CD4-positive, alpha-beta memory T cell (primary cell): Measurements from ENCODE around the gene FOXC1. TPM values are rescaled to one million over a fixed set of nuclear protein-coding genes. Genes with fewer than 3 reads are reported as not detected.

Experiments used
- CTCF ChIA-PET: fragments of 350-600 bp; sonication (Branson Sonifier 250); formaldehyde crosslinking; loops from one replicate; lab custom pipeline; 2021; ENCODE audit warnings: inconsistent platforms; ENCODE audit not compliant: partially characterized antibody; lab: Charles Lee
- POLR2A ChIA-PET: fragments of 350-600 bp; sonication (Branson Sonifier 250); formaldehyde crosslinking; loops from one replicate; lab custom pipeline; 2021; ENCODE audit not compliant: partially characterized antibody; lab: Charles Lee
- DNase-seq, 5 donors: peaks; one replicate each; pipeline versions ENCODE4 v3.0.0 to v3.0.0-alpha.2; 2020 to 2022; ENCODE audit warnings: mixed read lengths in 1 of 5
- H3K27ac ChIP-seq: one replicate; pipeline ENCODE4 v1.7.0; 2013; ENCODE audit warnings: low read depth, low read length
- H3K27me3 ChIP-seq: 2 replicates; pipeline ENCODE4 v1.7.0; 2013; ENCODE audit warnings: mild to moderate bottlenecking, low read length, moderate library complexity; ENCODE audit not compliant: insufficient read depth
- H3K36me3 ChIP-seq: 2 replicates; pipeline ENCODE4 v1.7.0; 2013; ENCODE audit warnings: mild to moderate bottlenecking, low read length, moderate library complexity; ENCODE audit not compliant: insufficient read depth
- H3K4me1 ChIP-seq: 2 replicates; pipeline ENCODE4 v1.7.0; 2013; ENCODE audit warnings: mild to moderate bottlenecking, low read length, moderate library complexity; ENCODE audit not compliant: insufficient read depth
- H3K4me3 ChIP-seq, 2 donors: one replicate each; pipeline ENCODE4 v1.7.0; 2013; ENCODE audit warnings: low read length in 2 of 2, mild to moderate bottlenecking in 1 of 2
- H3K9me3 ChIP-seq, 2 donors: one replicate each; pipeline ENCODE4 v1.7.0; 2013; ENCODE audit warnings: low read length in 2 of 2, control low read depth in 1 of 2; ENCODE audit not compliant: control insufficient read depth in 1 of 2
- H3K27ac Mint-ChIP-seq, 7 donors: one replicate each; pipeline ENCODE4 v1.8.0; 2020 to 2021; ENCODE audit warnings: mixed read lengths in 7 of 7, mild to moderate bottlenecking in 6 of 7, inconsistent platforms in 3 of 7, moderate library complexity in 3 of 7
- H3K27me3 Mint-ChIP-seq, 2 donors: one replicate each; pipeline ENCODE4 v1.8.0; 2020 to 2021; ENCODE audit warnings: mixed read lengths in 2 of 2
- H3K36me3 Mint-ChIP-seq, 2 donors: one replicate each; pipeline ENCODE4 v1.8.0; 2020 to 2021; ENCODE audit warnings: mixed read lengths in 2 of 2, inconsistent platforms in 1 of 2, mild to moderate bottlenecking in 1 of 2
- H3K4me1 Mint-ChIP-seq, 4 donors: one replicate each; pipeline ENCODE4 v1.8.0; 2020 to 2021; ENCODE audit warnings: mixed read lengths in 4 of 4, mild to moderate bottlenecking in 1 of 4
- H3K4me3 Mint-ChIP-seq, 8 donors: one replicate each; pipeline ENCODE4 v1.8.0; 2020 to 2021; ENCODE audit warnings: mixed read lengths in 8 of 8, mild to moderate bottlenecking in 7 of 8, moderate library complexity in 6 of 8, inconsistent platforms in 3 of 8
- H3K9me3 Mint-ChIP-seq, 8 donors: one replicate each; pipeline ENCODE4 v1.8.0; 2020 to 2021; ENCODE audit warnings: mixed read lengths in 8 of 8, mild to moderate bottlenecking in 5 of 8, inconsistent platforms in 3 of 8, moderate library complexity in 1 of 8
- intact Hi-C: fragments of 100-400 bp; cut with micrococcal nuclease; formaldehyde crosslinking; loops from one replicate; pipeline ENCODE4 v1.15.1; 2023
- polyA plus RNA-seq, 2 donors: library from polyadenylated mRNA; unstranded; fragments of 300-500 nt; fragmentation: Illumina TruSeq; gene quantifications; one replicate each; pipeline ENCODE4 v1.2.3, GENCODE V29; 2021
- total RNA-seq, 2 experiments: library from RNA; stranded (reverse); gene quantifications; one replicate each; pipeline ENCODE4 v1.2.3, GENCODE V29; 2021

The FOXC1 gene
- total and polyA plus RNA-seq, 4 experiments from 2014 or later = not detected

GRCh38 chr6:1607516-1608221 is 2.0 kb upstream of the FOXC1 start:
- peaks cover 0 to 4% of the 10 kb centered on the region in 2 donors for H3K36me3 Mint-ChIP-seq
- H3K36me3 ChIP-seq = no peaks in the 10 kb centered on the region
- no peak overlapping the region for H3K4me3 ChIP-seq
- H3K9me3 ChIP-seq = no peaks in the 10 kb centered on the region
- peaks cover 67% of the 10 kb centered on the region for H3K27me3 ChIP-seq
- peaks cover 26 to 61% (median 38%) of the 10 kb centered on the region in 4 donors for H3K4me1 Mint-ChIP-seq
- CTCF ChIA-PET = interaction anchor here (0.7 to 4.4 kb wide), 12 partner anchors 10 to 1143 kb away, joined by 3 to 36 read pairs (median 5); partner anchors contain the start of gene MYLK4
- DNase-seq = peak in 1 of 5 donors; percentile 16
- peaks cover 0 to 7% (median 0%) of the 10 kb centered on the region in 8 donors for H3K9me3 Mint-ChIP-seq
- intact Hi-C loops = no loop called here
- no peak overlapping the region for H3K27ac ChIP-seq
- H3K27me3 Mint-ChIP-seq = peaks cover 56% of the 10 kb centered on the region in 2 donors
- POLR2A ChIA-PET = interaction anchor here (2.4 kb wide), 1 partner anchor 1027 kb away, joined by 7 read pairs; no protein-coding TSS in a partner anchor
- H3K4me1 ChIP-seq = peaks cover 55% of the 10 kb centered on the region
- peak overlapping the region; percentile 33 to 78 (median 66) for H3K4me3 Mint-ChIP-seq
- peak overlapping the region in 1 of 7 donors; percentile 10 for H3K27ac Mint-ChIP-seq

GRCh38 chr6:1608222-1609040 is 1.3 kb upstream of the FOXC1 start:
- peaks cover 53 to 56% of the 10 kb centered on the region in 2 donors for H3K27me3 Mint-ChIP-seq
- H3K36me3 Mint-ChIP-seq = peaks cover 0 to 4% of the 10 kb centered on the region in 2 donors
- H3K4me1 Mint-ChIP-seq = peaks cover 28 to 68% (median 38%) of the 10 kb centered on the region in 4 donors
- intact Hi-C loops = no loop called here
- peaks cover 56% of the 10 kb centered on the region for H3K4me1 ChIP-seq
- ChIA-PET POLR2A (no interaction called here), CTCF (interaction anchor here (0.9 to 4.4 kb wide), 5 partner anchors 11 to 1026 kb away, joined by 3 to 36 read pairs (median 15); no protein-coding TSS in a partner anchor)
- peak overlapping the region; percentile 59 to 75 (median 68) for H3K4me3 Mint-ChIP-seq
- peaks cover 0 to 5% (median 0%) of the 10 kb centered on the region in 8 donors for H3K9me3 Mint-ChIP-seq
- H3K4me3 ChIP-seq = no peak overlapping the region
- peaks cover 69% of the 10 kb centered on the region for H3K27me3 ChIP-seq
- H3K36me3 ChIP-seq = no peaks in the 10 kb centered on the region
- no peaks in the 10 kb centered on the region for H3K9me3 ChIP-seq
- peak overlapping the region in 1 of 7 donors; percentile 10 for H3K27ac Mint-ChIP-seq
- H3K27ac ChIP-seq = no peak overlapping the region
- peak in 1 of 5 donors; percentile 5 for DNase-seq

- Histone ChIP-seq H3K4me3 (no peak overlapping the region), H3K9me3 (no peaks in the 10 kb centered on the region), H3K27ac (no peak overlapping the region), H3K4me1 (peaks cover 62% of the 10 kb centered on the region), H3K27me3 (peaks cover 67% of the 10 kb centered on the region), H3K36me3 (no peaks in the 10 kb centered on the region)
- H3K4me3 Mint-ChIP-seq = peak overlapping the region in 7 of 8 donors; percentile 42 to 77 (median 67)
- peaks cover 0 to 5% (median 0%) of the 10 kb centered on the region in 8 donors for H3K9me3 Mint-ChIP-seq
- H3K36me3 Mint-ChIP-seq = peaks cover 0 to 4% of the 10 kb centered on the region in 2 donors
- no peak for DNase-seq
- peaks cover 28 to 68% (median 41%) of the 10 kb centered on the region in 4 donors for H3K4me1 Mint-ChIP-seq
- ChIA-PET POLR2A (no interaction called here), CTCF (interaction anchor here (1.3 to 3.8 kb wide), 3 partner anchors 13 to 1025 kb away, joined by 3 to 36 read pairs (median 9); no protein-coding TSS in a partner anchor)
- peaks cover 52 to 55% of the 10 kb centered on the region in 2 donors for H3K27me3 Mint-ChIP-seq
- H3K27ac Mint-ChIP-seq = no peak overlapping the region
- intact Hi-C loops = no loop called here
Observed at GRCh38 chr6:1609041-1609647, 571 bp upstream of the FOXC1 start.

DNA sequence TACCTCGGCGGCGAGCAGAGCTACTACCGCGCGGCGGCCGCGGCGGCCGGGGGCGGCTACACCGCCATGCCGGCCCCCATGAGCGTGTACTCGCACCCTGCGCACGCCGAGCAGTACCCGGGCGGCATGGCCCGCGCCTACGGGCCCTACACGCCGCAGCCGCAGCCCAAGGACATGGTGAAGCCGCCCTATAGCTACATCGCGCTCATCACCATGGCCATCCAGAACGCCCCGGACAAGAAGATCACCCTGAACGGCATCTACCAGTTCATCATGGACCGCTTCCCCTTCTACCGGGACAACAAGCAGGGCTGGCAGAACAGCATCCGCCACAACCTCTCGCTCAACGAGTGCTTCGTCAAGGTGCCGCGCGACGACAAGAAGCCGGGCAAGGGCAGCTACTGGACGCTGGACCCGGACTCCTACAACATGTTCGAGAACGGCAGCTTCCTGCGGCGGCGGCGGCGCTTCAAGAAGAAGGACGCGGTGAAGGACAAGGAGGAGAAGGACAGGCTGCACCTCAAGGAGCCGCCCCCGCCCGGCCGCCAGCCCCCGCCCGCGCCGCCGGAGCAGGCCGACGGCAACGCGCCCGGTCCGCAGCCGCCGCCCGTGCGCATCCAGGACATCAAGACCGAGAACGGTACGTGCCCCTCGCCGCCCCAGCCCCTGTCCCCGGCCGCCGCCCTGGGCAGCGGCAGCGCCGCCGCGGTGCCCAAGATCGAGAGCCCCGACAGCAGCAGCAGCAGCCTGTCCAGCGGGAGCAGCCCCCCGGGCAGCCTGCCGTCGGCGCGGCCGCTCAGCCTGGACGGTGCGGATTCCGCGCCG is 994 bp downstream of the FOXC1 start:
- H3K27ac ChIP-seq = no peak overlapping the region
- H3K4me3 ChIP-seq = peak overlapping the region in 1 of 2 donors; percentile 49
- H3K27ac Mint-ChIP-seq = peak overlapping the region in 2 of 7 donors; percentile 60 to 79
- POLR2A ChIA-PET = no interaction called here
- no peaks in the 10 kb centered on the region for H3K36me3 ChIP-seq
- DNase-seq = peak in 2 of 5 donors; percentile 35 to 39
- CTCF ChIA-PET = interaction anchor here (0.6 to 2.0 kb wide), 2 partner anchors 15 to 746 kb away, joined by 3 to 9 read pairs; no protein-coding TSS in a partner anchor
- intact Hi-C loops = no loop called here
- peaks cover 51% of the 10 kb centered on the region for H3K4me1 ChIP-seq
- peaks cover 52 to 53% of the 10 kb centered on the region in 2 donors for H3K27me3 Mint-ChIP-seq
- H3K4me3 Mint-ChIP-seq = peak overlapping the region; percentile 80 to 89 (median 84)
- peaks cover 26 to 63% (median 37%) of the 10 kb centered on the region in 4 donors for H3K4me1 Mint-ChIP-seq
- H3K9me3 ChIP-seq = no peaks in the 10 kb centered on the region
- H3K27me3 ChIP-seq = peaks cover 58% of the 10 kb centered on the region
- peaks cover 0 to 4% of the 10 kb centered on the region in 2 donors for H3K36me3 Mint-ChIP-seq
- H3K9me3 Mint-ChIP-seq = peaks cover 0 to 5% (median 0%) of the 10 kb centered on the region in 8 donors

- no peak overlapping the region for H3K27ac ChIP-seq
- no peak overlapping the region for H3K4me3 ChIP-seq
- Mint-ChIP-seq H3K4me3 (no peak overlapping the region), H3K27me3 (peaks cover 52 to 53% of the 10 kb centered on the region in 2 donors), H3K9me3 (peaks cover 0 to 5% (median 0%) of the 10 kb centered on the region in 8 donors), H3K36me3 (peaks cover 0 to 4% of the 10 kb centered on the region in 2 donors), H3K27ac (no peak overlapping the region), H3K4me1 (peaks cover 20 to 57% (median 32%) of the 10 kb centered on the region in 4 donors)
- ChIA-PET CTCF (interaction anchor here (0.6 to 2.1 kb wide), 3 partner anchors 15 to 745 kb away, joined by 3 to 9 read pairs (median 7); no protein-coding TSS in a partner anchor), POLR2A (no interaction called here)
- intact Hi-C loops = no loop called here
- peaks cover 45% of the 10 kb centered on the region for H3K4me1 ChIP-seq
- peaks cover 53% of the 10 kb centered on the region for H3K27me3 ChIP-seq
- DNase-seq = no peak
- H3K9me3 ChIP-seq = no peaks in the 10 kb centered on the region
- H3K36me3 ChIP-seq = no peaks in the 10 kb centered on the region
Observed at GRCh38 chr6:1611322-1611571, 1.5 kb downstream of the FOXC1 start.

DNA sequence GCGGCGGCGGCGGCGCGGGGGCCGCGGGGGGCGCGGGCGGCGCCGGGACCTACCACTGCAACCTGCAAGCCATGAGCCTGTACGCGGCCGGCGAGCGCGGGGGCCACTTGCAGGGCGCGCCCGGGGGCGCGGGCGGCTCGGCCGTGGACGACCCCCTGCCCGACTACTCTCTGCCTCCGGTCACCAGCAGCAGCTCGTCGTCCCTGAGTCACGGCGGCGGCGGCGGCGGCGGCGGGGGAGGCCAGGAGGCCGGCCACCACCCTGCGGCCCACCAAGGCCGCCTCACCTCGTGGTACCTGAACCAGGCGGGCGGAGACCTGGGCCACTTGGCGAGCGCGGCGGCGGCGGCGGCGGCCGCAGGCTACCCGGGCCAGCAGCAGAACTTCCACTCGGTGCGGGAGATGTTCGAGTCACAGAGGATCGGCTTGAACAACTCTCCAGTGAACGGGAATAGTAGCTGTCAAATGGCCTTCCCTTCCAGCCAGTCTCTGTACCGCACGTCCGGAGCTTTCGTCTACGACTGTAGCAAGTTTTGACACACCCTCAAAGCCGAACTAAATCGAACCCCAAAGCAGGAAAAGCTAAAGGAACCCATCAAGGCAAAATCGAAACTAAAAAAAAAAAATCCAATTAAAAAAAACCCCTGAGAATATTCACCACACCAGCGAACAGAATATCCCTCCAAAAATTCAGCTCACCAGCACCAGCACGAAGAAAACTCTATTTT is 2.0 kb downstream of the FOXC1 start:
- peak overlapping the region; percentile 76 to 94 (median 87) for H3K4me3 Mint-ChIP-seq
- peaks cover 49 to 53% of the 10 kb centered on the region in 2 donors for H3K27me3 Mint-ChIP-seq
- Histone ChIP-seq H3K36me3 (no peaks in the 10 kb centered on the region), H3K27me3 (peaks cover 48% of the 10 kb centered on the region), H3K4me3 (peak overlapping the region in 1 of 2 donors; percentile 47), H3K9me3 (no peaks in the 10 kb centered on the region), H3K4me1 (peaks cover 40% of the 10 kb centered on the region), H3K27ac (no peak overlapping the region)
- peak overlapping the region in 3 of 7 donors; percentile 60 to 70 (median 63) for H3K27ac Mint-ChIP-seq
- CTCF ChIA-PET = interaction anchor here (1.0 to 2.1 kb wide), 4 partner anchors 15 to 1154 kb away, joined by 3 to 7 read pairs (median 4); partner anchors contain the start of gene WRNIP1
- intact Hi-C loops = no loop called here
- H3K36me3 Mint-ChIP-seq = peaks cover 0 to 4% of the 10 kb centered on the region in 2 donors
- POLR2A ChIA-PET = no interaction called here
- H3K9me3 Mint-ChIP-seq = peaks cover 0 to 5% (median 0%) of the 10 kb centered on the region in 8 donors
- DNase-seq = peak in 3 of 5 donors; percentile 19 to 43 (median 36)
- H3K4me1 Mint-ChIP-seq = peaks cover 20 to 53% (median 30%) of the 10 kb centered on the region in 4 donors
